Measurements from ENCODE around the gene ENTHD1.
A peak's percentile ranks its signal among the peaks of the same experiment; 100 is the strongest.

Gene ENTHD1

GRCh38 chr22:39893526-39893925, at the start of gene ENTHD1:
ENTHD1 (minus strand) TSS chr22:39893760; CDS start chr22:39887748, 6,012 bp downstream.
- no peak for DNase-seq

- DNase-seq, result peak; percentile 15
Observed at GRCh38 chr22:39943337-39943736, 49.8 kb upstream of the ENTHD1 start.

GRCh38 chr22:39942439-39943230, 49.1 kb upstream of the ENTHD1 start:
- no peak for DNase-seq

GRCh38 chr22:39941601-39942000, 48.0 kb upstream of the ENTHD1 start:
- DNase-seq, result peak; percentile 71

GRCh38 chr22:39940757-39941305, 47.3 kb upstream of the ENTHD1 start:
- no peak for DNase-seq

GRCh38 chr22:39939830-39940229, 46.3 kb upstream of the ENTHD1 start:
- no peak for DNase-seq

GRCh38 chr22:39938509-39939111, 45.0 kb upstream of the ENTHD1 start:
- no peak for DNase-seq

GRCh38 chr22:39937906-39938305, 44.3 kb upstream of the ENTHD1 start:
- no peak for DNase-seq

GRCh38 chr22:39936523-39937145, 43.1 kb upstream of the ENTHD1 start:
- DNase-seq, result no peak

- DNase-seq, result no peak
Observed at GRCh38 chr22:39935612-39936011, 42.1 kb upstream of the ENTHD1 start.

GRCh38 chr22:39935116-39935515, 41.6 kb upstream of the ENTHD1 start:
- DNase-seq, result no peak

- no peak for DNase-seq
Observed at GRCh38 chr22:39933741-39934140, 40.2 kb upstream of the ENTHD1 start.

GRCh38 chr22:39932918-39933649, 39.5 kb upstream of the ENTHD1 start:
- peak; percentile 42 for DNase-seq

- no peak for DNase-seq
Observed at GRCh38 chr22:39932166-39932565, 38.6 kb upstream of the ENTHD1 start.

- DNase-seq, result no peak
Observed at GRCh38 chr22:39931251-39931650, 37.7 kb upstream of the ENTHD1 start.

GRCh38 chr22:39928536-39929520, 35.3 kb upstream of the ENTHD1 start:
- no peak for DNase-seq

- peak; percentile 11 for DNase-seq
Observed at GRCh38 chr22:39927544-39927943, 34.0 kb upstream of the ENTHD1 start.

GRCh38 chr22:39926753-39927152, 33.2 kb upstream of the ENTHD1 start:
- DNase-seq, result no peak

- DNase-seq, result no peak
Observed at GRCh38 chr22:39925909-39926679, 32.5 kb upstream of the ENTHD1 start.

- no peak for DNase-seq
Observed at GRCh38 chr22:39925273-39925672, 31.7 kb upstream of the ENTHD1 start.

GRCh38 chr22:39924286-39924685, 30.7 kb upstream of the ENTHD1 start:
- DNase-seq, result no peak

Measured in NCI-H146 (cell line).